Adrenal gland (tissue), 5 donors: ENCODE data around the gene ZNF384.

Experiments used
- CTCF ChIP-seq, 6 experiments: fragments of 450-650 bp in 4 of 6; fragments of 200-600 bp in 2 of 6; sonication (generic) in 1 of 6; IDR thresholded peaks; 1 replicate in 5 of 6; 2 replicates in 1 of 6; pipeline versions ENCODE4 v1.5.1 to v1.8.0; 2016 to 2021; ENCODE audit warnings: antibody characterized with exemption in 6 of 6, mild to moderate bottlenecking in 2 of 6, moderate library complexity in 1 of 6
- POLR2A ChIP-seq, 2 donors: fragments of 450-650 bp; IDR thresholded peaks; one replicate each; pipeline ENCODE4 v1.6.1; 2017; ENCODE audit warnings: antibody characterized with exemption in 2 of 2, mild to moderate bottlenecking in 2 of 2, moderate library complexity in 1 of 2
- donor health status: DM: no; HTN: no; CAD: no.

DNA sequence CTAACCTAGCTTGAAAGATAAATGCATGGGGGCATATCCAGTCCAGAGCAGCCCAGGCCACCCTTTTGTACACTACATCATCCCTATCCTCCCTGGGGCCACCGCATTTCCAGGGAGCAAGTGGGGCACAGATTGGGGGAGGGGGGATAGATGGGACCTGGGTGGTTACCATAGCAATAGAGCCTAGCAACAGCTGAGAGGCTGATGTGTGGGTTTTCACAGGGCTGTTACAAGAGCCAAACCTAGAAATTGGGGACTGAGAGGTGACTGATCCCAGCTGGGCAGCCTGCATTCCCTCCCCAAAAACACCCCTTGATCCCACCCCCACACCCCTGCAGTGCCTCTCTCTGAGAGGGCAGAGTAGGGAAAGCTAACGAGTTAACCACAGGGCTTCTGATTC is 3.7 kb upstream of the ZNF384 start:
- TF ChIP-seq CTCF (IDR thresholded peaks at IDR 0.05) (no peak), POLR2A (IDR thresholded peaks at IDR 0.05) (no peak)
